Thymus (tissue), 11 donors: Measurements from ENCODE around the gene NCKAP1. TPM values are rescaled to one million over a fixed set of nuclear protein-coding genes. Genes with fewer than 3 reads are reported as not detected.

Experiments used
- DNase-seq, 9 donors: peaks; one replicate each; pipeline ENCODE4 v3.0.0-alpha.2; 2013; ENCODE audit warnings: low spot score in 9 of 9, low read depth in 6 of 9, missing footprints in 1 of 9
- H3K27ac ChIP-seq, 2 donors: one replicate each; pipeline ENCODE4 v1.5.1; 2013; ENCODE audit warnings: control low read depth in 1 of 2, low read depth in 1 of 2, low read length in 1 of 2, mild to moderate bottlenecking in 1 of 2, moderate library complexity in 1 of 2
- H3K27me3 ChIP-seq, 2 donors: one replicate each; pipeline ENCODE4 v1.5.1; 2013; ENCODE audit warnings: low read length in 1 of 2; ENCODE audit not compliant: control insufficient read depth in 2 of 2, insufficient read depth in 1 of 2
- H3K36me3 ChIP-seq, 2 donors: one replicate each; pipeline ENCODE4 v1.5.1; 2013; ENCODE audit warnings: low read length in 1 of 2, mild to moderate bottlenecking in 1 of 2, moderate library complexity in 1 of 2; ENCODE audit not compliant: control insufficient read depth in 2 of 2, insufficient read depth in 2 of 2
- H3K4me1 ChIP-seq, 2 donors: one replicate each; pipeline ENCODE4 v1.5.1; 2013; ENCODE audit warnings: low read length in 2 of 2; ENCODE audit not compliant: control insufficient read depth in 2 of 2, insufficient read depth in 2 of 2
- H3K4me3 ChIP-seq, 2 donors: one replicate each; pipeline ENCODE4 v1.5.1; 2013; ENCODE audit warnings: low read length in 2 of 2, control low read depth in 1 of 2, mild to moderate bottlenecking in 1 of 2
- H3K9me3 ChIP-seq, 2 donors: one replicate each; pipeline ENCODE4 v1.5.1; 2013; ENCODE audit warnings: low read length in 1 of 2, mild to moderate bottlenecking in 1 of 2; ENCODE audit not compliant: control insufficient read depth in 2 of 2, insufficient read depth in 1 of 2
- WGBS: extraction: QIAGEN DNeasy Blood & Tissue Kit; methylation state at CpG from one replicate; pipeline ENCODE4 v1.1.7; 2013; 5-methylcytosine and 5-hydroxymethylcytosine counted together
- polyA plus RNA-seq: library from polyadenylated mRNA; stranded (reverse); fragments of 200-250 nt; gene quantifications from one replicate; pipeline ENCODE4 v1.2.3, GENCODE V29; 2013
- total RNA-seq: library from RNA; stranded (reverse); fragments of 120-200 nt; gene quantifications from one replicate; pipeline ENCODE4 v1.2.4, GENCODE V29; 2013
- donor health status: healthy.

The NCKAP1 gene
- total and polyA plus RNA-seq, 2 donors = 23.7 to 36.8 TPM

DNA sequence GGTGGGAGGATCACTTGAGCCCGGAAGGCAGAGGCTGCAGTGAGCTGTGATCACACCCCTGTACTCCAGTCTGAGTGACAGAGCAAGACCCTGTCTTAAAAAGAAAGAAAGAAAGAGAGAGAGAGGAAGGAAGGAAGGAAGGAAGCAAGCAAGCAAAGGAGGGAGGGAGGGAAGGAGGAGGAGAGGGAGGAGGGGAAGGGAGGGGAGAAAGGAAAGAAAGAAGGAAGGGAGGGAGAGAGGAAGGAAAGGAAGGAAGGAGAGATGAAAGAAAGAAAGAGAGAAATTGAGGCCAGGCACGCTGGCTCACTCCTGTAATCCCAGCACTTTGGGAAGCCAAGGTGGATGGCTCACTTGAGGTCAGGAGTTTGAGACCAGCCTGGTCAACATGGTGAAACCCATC lies 2.3 kb upstream of the NCKAP1 start:
- Histone ChIP-seq H3K4me3 (no peak overlapping the region), H3K4me1 (peaks cover 10% of the 10 kb centered on the region in 2 donors), H3K9me3 (no peaks in the 10 kb centered on the region), H3K27me3 (peaks cover 24 to 47% of the 10 kb centered on the region in 2 donors), H3K36me3 (no peaks in the 10 kb centered on the region), H3K27ac (no peak overlapping the region)
- DNase-seq = no peak
- WGBS = 100% methylated on average over 2 of the region's 2 CpGs

DNA sequence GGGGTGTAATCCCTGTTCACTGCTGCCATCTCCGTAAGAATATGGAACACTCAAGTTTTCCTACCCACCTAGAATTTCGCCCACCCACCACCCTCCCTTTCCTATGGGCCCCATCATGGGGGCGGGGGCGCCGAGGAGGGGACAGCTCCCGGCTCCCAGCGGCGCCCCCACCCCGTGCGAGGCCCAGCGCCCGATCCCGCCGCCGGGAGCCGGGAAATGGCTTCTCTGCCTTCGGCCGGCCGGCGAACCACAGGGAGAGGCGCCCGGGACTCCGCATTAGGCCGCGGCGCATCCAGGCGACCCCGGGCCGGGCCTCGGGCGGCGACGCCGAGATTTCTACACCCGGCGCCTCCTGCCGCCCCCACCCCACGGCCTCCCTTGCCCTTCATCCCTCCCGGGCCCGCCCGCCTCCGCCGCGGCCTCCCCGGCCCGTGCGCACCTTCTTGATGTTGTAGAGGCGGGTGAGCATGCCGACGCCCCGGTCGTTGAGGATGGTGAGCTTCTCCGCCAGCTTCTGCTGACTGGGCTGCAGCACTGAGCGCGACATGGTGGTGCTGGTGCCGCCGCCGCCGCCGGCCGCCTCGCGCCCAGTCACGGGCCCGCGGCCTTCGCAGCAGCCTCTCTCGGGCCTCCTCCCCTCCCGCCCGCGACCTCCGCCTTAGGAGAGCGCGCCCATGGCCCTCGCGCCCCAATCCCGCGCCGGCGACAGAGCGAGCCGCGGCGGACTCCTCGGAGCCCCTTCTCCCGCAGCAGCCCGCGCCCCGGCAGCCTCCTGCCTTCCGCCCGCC lies 510 bp downstream of the NCKAP1 start:
- Histone ChIP-seq H3K36me3 (no peaks in the 10 kb centered on the region), H3K4me1 (peaks cover 10% of the 10 kb centered on the region in 2 donors), H3K4me3 (peak overlapping the region; percentile 36 to 75), H3K27me3 (peaks cover 33 to 69% of the 10 kb centered on the region in 2 donors), H3K9me3 (no peaks in the 10 kb centered on the region), H3K27ac (peak overlapping the region; percentile 30 to 81)
- peak in 5 of 9 donors; percentile 25 to 41 (median 31) for DNase-seq
- WGBS = 1% methylated on average over 91 of the region's 91 CpGs

DNA sequence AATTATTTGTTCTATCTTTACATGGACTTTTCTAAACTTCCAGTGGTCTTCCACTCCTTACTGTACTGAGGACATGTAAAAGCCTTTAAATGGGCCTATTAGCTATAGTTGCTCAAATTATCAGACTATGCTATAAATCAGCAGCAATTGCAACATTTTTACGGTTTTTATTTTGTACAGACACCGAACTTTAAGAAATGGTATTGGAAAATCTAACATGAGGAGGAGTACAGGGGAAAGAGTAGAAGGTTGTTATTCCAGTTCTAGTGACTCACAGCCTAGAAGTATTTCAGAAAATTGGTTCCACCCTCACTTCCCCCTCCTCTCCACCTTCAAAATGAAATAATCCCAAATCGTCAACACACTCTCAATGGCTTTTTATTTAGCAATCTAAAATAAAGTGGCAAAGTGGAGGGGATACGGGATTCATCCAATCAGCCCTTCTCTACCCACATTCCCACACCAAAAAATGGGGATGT lies 1.1 kb downstream of the NCKAP1 start:
- Histone ChIP-seq H3K27me3 (peaks cover 35 to 74% of the 10 kb centered on the region in 2 donors), H3K27ac (peak overlapping the region; percentile 26 to 81), H3K4me1 (peaks cover 10% of the 10 kb centered on the region in 2 donors), H3K4me3 (peak overlapping the region; percentile 29 to 75), H3K36me3 (no peaks in the 10 kb centered on the region), H3K9me3 (no peaks in the 10 kb centered on the region)
- peak in 2 of 9 donors; percentile 6 to 18 for DNase-seq
- 15% methylated on average over 4 of the region's 4 CpGs for WGBS

DNA sequence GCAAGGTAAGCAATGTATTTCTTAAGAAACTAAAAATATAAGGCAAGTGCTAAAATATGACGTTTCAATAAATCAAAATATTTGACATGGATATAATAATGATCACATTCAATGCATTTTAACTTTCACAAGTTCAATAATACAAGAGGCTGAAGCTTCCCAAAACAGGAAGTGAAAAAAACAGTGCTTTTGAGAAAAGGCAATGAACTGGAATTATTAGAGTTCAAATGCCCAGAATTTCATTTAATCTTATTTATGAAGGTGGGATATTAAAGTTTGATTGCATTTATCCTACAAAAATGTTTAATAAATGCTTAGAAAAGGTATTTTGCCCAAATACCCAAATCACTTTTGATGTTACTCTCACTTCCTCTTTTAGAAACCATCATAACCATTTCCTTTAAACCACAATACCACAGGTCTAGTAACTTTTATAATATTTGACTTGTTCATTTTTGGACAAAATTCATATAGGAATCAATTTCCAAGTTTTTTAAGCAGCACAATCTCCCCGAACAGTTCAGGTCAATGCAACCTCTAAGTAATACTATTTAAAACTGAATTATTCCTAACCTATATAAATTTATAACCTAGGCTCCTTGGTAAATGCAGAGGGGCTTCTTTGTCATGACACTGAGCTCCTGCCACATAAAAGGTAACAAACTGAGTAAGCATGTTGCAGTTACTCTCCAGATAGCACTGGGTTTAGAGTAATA lies 2.1 kb downstream of the NCKAP1 start:
- no peaks in the 10 kb centered on the region for H3K9me3 ChIP-seq
- peaks cover 10% of the 10 kb centered on the region in 2 donors for H3K4me1 ChIP-seq
- 10% methylated on average over 2 of the region's 2 CpGs for WGBS
- peaks cover 35 to 79% of the 10 kb centered on the region in 2 donors for H3K27me3 ChIP-seq
- DNase-seq = peak in 5 of 9 donors; percentile 4 to 70 (median 33)
- H3K4me3 ChIP-seq = no peak overlapping the region
- H3K36me3 ChIP-seq = no peaks in the 10 kb centered on the region
- no peak overlapping the region for H3K27ac ChIP-seq

DNA sequence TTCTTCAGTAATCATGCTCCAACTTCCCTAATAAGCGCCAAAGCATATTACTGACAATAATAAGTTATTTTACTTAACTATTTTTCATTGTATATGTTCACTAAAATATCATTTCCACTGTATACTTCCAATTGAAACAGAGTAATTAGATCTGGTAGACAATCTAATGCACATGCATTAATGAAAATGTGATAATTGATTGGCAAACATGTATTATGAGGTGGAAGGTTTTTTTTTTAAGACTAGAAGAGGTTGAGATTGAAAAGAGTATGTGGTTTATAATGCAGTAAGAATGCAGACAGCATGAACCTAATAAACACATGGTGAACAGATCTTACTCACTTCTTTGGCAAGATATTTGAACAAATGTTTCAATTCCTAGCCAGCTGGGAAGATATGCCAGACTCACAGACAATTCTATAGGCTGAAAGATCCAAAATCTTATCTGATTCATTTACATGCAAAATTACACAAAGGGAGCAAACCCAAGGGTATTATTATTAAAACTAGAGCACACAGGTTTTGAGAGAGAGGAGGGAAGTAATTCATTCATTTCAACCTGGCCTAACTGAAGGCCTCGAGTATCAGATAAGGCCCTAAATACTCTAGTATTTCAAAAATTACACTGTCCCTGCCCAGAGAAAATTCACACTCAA lies 2.8 kb downstream of the NCKAP1 start:
- Histone ChIP-seq H3K9me3 (no peaks in the 10 kb centered on the region), H3K4me1 (peaks cover 10% of the 10 kb centered on the region in 2 donors), H3K4me3 (no peak overlapping the region), H3K36me3 (no peaks in the 10 kb centered on the region), H3K27ac (no peak overlapping the region), H3K27me3 (peaks cover 35 to 76% of the 10 kb centered on the region in 2 donors)
- WGBS = 55% methylated on average over 2 of the region's 2 CpGs
- no peak for DNase-seq

DNA sequence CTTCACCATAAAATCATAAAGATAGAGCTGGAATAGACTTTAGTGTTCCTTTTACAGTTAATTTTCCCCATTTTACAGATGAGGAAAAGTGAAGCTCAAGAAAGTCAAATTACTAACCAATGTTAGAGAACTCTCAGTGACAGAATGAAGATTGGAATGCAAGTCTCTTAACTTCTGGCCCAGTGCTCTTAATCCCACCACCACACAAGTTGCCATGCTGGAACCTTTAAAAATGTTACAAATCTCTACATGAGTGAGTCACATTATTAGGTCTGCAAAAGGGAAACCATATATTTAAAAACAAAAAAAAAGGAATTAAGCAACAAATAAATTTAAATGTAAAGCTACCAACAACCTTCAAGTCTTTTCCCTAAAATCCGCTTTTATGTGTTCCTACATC lies 3.5 kb downstream of the NCKAP1 start:
- DNase-seq = no peak
- no peak overlapping the region for H3K27ac ChIP-seq
- WGBS = 97% methylated on average over 1 of the region's 1 CpG
- no peaks in the 10 kb centered on the region for H3K36me3 ChIP-seq
- H3K9me3 ChIP-seq = no peaks in the 10 kb centered on the region
- H3K27me3 ChIP-seq = peaks cover 31 to 72% of the 10 kb centered on the region in 2 donors
- peaks cover 10% of the 10 kb centered on the region in 2 donors for H3K4me1 ChIP-seq
- H3K4me3 ChIP-seq = no peak overlapping the region

DNA sequence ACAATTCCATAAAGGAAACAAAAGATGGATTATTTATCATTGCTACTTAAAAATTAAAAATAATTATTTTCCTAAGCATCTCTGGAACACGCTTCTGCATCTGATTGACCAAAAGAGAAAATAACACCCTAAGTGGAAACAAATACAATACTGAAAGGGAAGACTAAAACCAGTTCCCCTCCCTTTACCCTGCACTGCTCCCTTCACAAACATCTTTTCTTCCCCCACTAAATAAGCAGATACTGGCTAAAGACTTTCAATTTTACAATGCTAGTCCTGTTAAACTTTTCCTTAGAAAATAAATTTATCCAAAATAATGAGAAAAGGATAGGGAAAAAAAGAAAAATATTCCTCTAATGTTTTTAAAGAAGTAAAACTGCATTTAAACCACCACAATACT lies 4.3 kb downstream of the NCKAP1 start:
- peaks cover 25 to 69% of the 10 kb centered on the region in 2 donors for H3K27me3 ChIP-seq
- no peak overlapping the region for H3K27ac ChIP-seq
- H3K9me3 ChIP-seq = no peaks in the 10 kb centered on the region
- H3K36me3 ChIP-seq = no peaks in the 10 kb centered on the region
- 97% methylated on average over 1 of the region's 1 CpG for WGBS
- DNase-seq = no peak
- no peak overlapping the region for H3K4me3 ChIP-seq
- H3K4me1 ChIP-seq = peaks cover 9% of the 10 kb centered on the region in 2 donors

DNA sequence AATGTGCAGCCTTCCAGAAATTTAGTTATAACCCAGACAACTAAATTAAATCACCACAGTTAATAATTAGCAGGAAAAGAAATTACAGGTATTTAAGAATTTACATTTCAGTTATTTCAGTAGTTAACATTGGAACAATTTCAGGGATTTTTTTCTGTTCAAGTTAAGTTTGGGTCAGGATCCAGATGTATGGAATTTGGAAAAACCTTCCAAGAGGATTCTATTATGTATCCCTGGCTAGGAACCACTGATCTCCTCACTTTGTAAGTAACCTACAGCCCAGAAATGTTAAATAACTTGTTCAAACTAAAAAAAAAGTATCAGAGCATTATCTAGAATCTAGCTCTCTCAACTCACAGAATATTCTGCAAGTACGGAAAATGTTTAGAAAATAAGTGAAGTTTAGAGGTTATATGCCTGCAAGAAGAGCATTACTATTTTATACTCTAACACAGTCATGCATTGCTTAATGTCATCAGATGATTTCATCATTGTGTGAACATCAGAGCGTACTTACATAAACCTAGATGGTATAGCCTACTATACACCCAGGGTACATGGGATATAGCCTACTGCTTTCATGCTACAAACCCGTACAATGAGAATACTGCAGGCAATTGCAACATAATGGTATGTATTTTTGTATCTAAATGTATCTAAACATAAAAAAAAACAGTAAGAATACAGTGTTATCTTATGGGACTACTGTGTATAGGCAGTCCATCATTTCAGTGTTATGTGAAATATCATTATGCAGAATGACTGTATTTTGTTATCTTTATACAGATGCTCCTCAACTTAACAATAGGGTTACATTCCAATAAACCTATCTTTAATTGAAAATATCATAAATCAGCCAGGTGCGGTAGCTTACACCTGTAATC lies 6.1 kb downstream of the NCKAP1 start:
- Histone ChIP-seq H3K4me1 (no peaks in the 10 kb centered on the region), H3K27ac (no peak overlapping the region), H3K36me3 (no peaks in the 10 kb centered on the region), H3K4me3 (no peak overlapping the region), H3K27me3 (peaks cover 13 to 53% of the 10 kb centered on the region in 2 donors), H3K9me3 (no peaks in the 10 kb centered on the region)
- WGBS = 94% methylated on average over 4 of the region's 4 CpGs
- DNase-seq = no peak
